GM12878 (cell line): Measurements from ENCODE around the gene EEF1G. TPM values are rescaled to one million over a fixed set of nuclear protein-coding genes. Genes with fewer than 3 reads are reported as not detected.

Experiments
- ATAC-seq: fragments of 200-7000 bp; cut with Tn5 transposase; 3 replicates; pipeline ENCODE4 v1.9.1; 2020; ENCODE audit warnings: mild to moderate bottlenecking, moderate library complexity
- BruUV-seq: library from RNA; stranded (reverse); fragments of 400-500 nt; replicated peaks from 2 replicates; lab custom pipeline; 2021; lab: Mats Ljungman, UMichigan
- CTCF ChIA-PET: fragments of 300-600 bp; sonication (Branson Sonifier 250); formaldehyde crosslinking; extraction: SDS; loops from one replicate; lab custom pipeline; 2021; ENCODE audit warnings: inconsistent platforms; lab: Yijun Ruan, JAX
- POLR2A ChIA-PET: fragments of 350-600 bp; formaldehyde crosslinking; extraction: SDS; loops from one replicate; lab custom pipeline; 2021; ENCODE audit warnings: inconsistent platforms; lab: Charles Lee
- RAD21 ChIA-PET: fragments of 300-600 bp; sonication (Branson Sonifier 250); formaldehyde crosslinking; loops from one replicate; lab custom pipeline; 2023; ENCODE audit warnings: antibody characterized with exemption; ENCODE audit not compliant: unreplicated experiment; lab: Charles Lee
- SMC1A ChIA-PET: fragments of 300-600 bp; sonication (Branson Sonifier 250); formaldehyde crosslinking; loops from one replicate; lab custom pipeline; 2023; ENCODE audit not compliant: unreplicated experiment, uncharacterized antibody; lab: Charles Lee
- DNase-seq: peaks from one replicate; pipeline ENCODE4 v3.0.0-alpha.2; 2011; ENCODE audit warnings: low read depth, low spot score
- FAIRE-seq: peaks from 3 replicates; lab custom pipeline; 2011; peaks lifted over from hg19 to GRCh38; lab: Jason Lieb, UNC
- H2AFZ ChIP-seq: 2 replicates; pipeline ENCODE4 v1.6.0; 2011; ENCODE audit warnings: low read depth, low read length, control low read depth; ENCODE audit not compliant: control insufficient read depth
- H3K27ac ChIP-seq: 2 replicates; pipeline ENCODE4 v1.5.1; 2011; ENCODE audit warnings: control low read depth; ENCODE audit not compliant: control insufficient read depth, insufficient read depth
- H3K27me3 ChIP-seq, 2 experiments: replicated peaks in 1 of 2; 2 replicates each; pipeline versions ENCODE4 v1.6.0 to v1.6.1; 2011; ENCODE audit warnings: low read length in 1 of 2; ENCODE audit not compliant: control insufficient read depth in 2 of 2, insufficient read depth in 2 of 2
- H3K36me3 ChIP-seq, 2 experiments: 2 replicates each; pipeline ENCODE4 v1.5.1; 2011; ENCODE audit warnings: low read length in 1 of 2; ENCODE audit not compliant: control insufficient read depth in 2 of 2, insufficient read depth in 2 of 2
- H3K4me1 ChIP-seq: 2 replicates; pipeline ENCODE4 v1.6.1; 2011; ENCODE audit warnings: mild to moderate bottlenecking, low read length, moderate library complexity, mixed read lengths; ENCODE audit not compliant: control insufficient read depth, insufficient read depth
- H3K4me2 ChIP-seq: 2 replicates; pipeline ENCODE4 v1.6.0; 2011; ENCODE audit warnings: control low read depth; ENCODE audit not compliant: control insufficient read depth, insufficient read depth
- H3K4me3 ChIP-seq: fragments of 200-600 bp; sonication (generic); 2 replicates; pipeline ENCODE4 v1.5.1; 2016
- H3K79me2 ChIP-seq: 2 replicates; pipeline ENCODE4 v1.6.0; 2011; ENCODE audit warnings: low read length; ENCODE audit not compliant: control insufficient read depth, insufficient read depth
- H3K9ac ChIP-seq: 2 replicates; pipeline ENCODE4 v1.8.0; 2011; ENCODE audit warnings: low read length, control low read depth, mixed read lengths; ENCODE audit not compliant: control insufficient read depth, insufficient read depth
- H3K9me3 ChIP-seq: replicated peaks from 3 replicates; pipeline ENCODE4 v1.5.1; 2011; ENCODE audit warnings: mild to moderate bottlenecking, low read length; ENCODE audit not compliant: control insufficient read depth, insufficient read depth
- H4K20me1 ChIP-seq: 2 replicates; pipeline ENCODE4 v1.6.0; 2011; ENCODE audit not compliant: control insufficient read depth, insufficient read depth
- CHD2 ChIP-seq: IDR thresholded peaks from 2 replicates; pipeline ENCODE4 v1.6.1; 2011; ENCODE audit warnings: low read depth, low read length, improper control_type of control experiment, borderline replicate concordance
- IKZF2 ChIP-seq, 2 experiments: fragments of 450-650 bp; IDR thresholded peaks; 2 replicates each; pipeline ENCODE4 v1.6.1; 2017; ENCODE audit warnings: mild to moderate bottlenecking in 2 of 2, moderate library complexity in 2 of 2
- LARP7 ChIP-seq: fragments of 450-650 bp; IDR thresholded peaks from 2 replicates; pipeline ENCODE4 v1.6.1; 2017; ENCODE audit warnings: mild to moderate bottlenecking
- MTA2 ChIP-seq: fragments of 450-650 bp; IDR thresholded peaks from 2 replicates; pipeline ENCODE4 v1.6.1; 2016; ENCODE audit warnings: low read depth, mild to moderate bottlenecking, moderate library complexity
- MYC ChIP-seq: IDR thresholded peaks from 2 replicates; pipeline ENCODE4 v1.6.1; 2011; ENCODE audit warnings: mild to moderate bottlenecking, low read length, moderate library complexity, inconsistent platforms; ENCODE audit not compliant: insufficient read depth, insufficient replicate concordance, insufficient read length, severe bottlenecking
- NFIC ChIP-seq: IDR thresholded peaks from 2 replicates; pipeline ENCODE4 v1.6.1; 2012; ENCODE audit warnings: low read depth, mild to moderate bottlenecking, inconsistent platforms, low read length, moderate library complexity
- NR2C1 ChIP-seq: fragments of 450-650 bp; IDR thresholded peaks from 2 replicates; pipeline ENCODE4 v1.6.1; 2017; ENCODE audit warnings: antibody characterized with exemption, mild to moderate bottlenecking, moderate library complexity
- PAX5 ChIP-seq: IDR thresholded peaks from 2 replicates; pipeline ENCODE4 v1.6.1; 2011; ENCODE audit warnings: low read depth, low read length, borderline replicate concordance
- SIN3A ChIP-seq: IDR thresholded peaks from 2 replicates; pipeline ENCODE4 v1.6.1; 2012; ENCODE audit warnings: low read depth, low read length, improper control_type of control experiment
- SRF ChIP-seq, 2 experiments: IDR thresholded peaks; 2 replicates each; pipeline ENCODE4 v1.6.1; 2011; ENCODE audit warnings: low read depth in 2 of 2, low read length in 2 of 2, mild to moderate bottlenecking in 1 of 2, moderate library complexity in 1 of 2
- STAT3 ChIP-seq: IDR thresholded peaks from 2 replicates; pipeline ENCODE4 v1.6.1; 2011; ENCODE audit warnings: low read depth, low read length, improper control_type of control experiment
- WGBS: methylation state at CpG from one replicate; pipeline ENCODE4 v1.1.6; 2016; ENCODE audit warnings: low lambda C conversion rate; ENCODE audit not compliant: insufficient replicate concordance, insufficient coverage; ENCODE audit errors: missing lambda C conversion rate; 5-methylcytosine and 5-hydroxymethylcytosine counted together
- in situ Hi-C: fragments of 300-500 bp; cut with MboI; formaldehyde crosslinking; loops from 9 replicates; pipeline ENCODE4 v1.14.3; 2018; ENCODE audit warnings: mixed read lengths
- intact Hi-C: fragments of 100-400 bp; cut with micrococcal nuclease; formaldehyde crosslinking; loops from one replicate; pipeline ENCODE4 v1.14.2; 2022; ENCODE audit not compliant: unreplicated experiment
- polyA plus RNA-seq, 11 experiments: library from polyadenylated mRNA; depleted of rRNA in 4 of 11; unstranded in 6 of 11; stranded (reverse) in 5 of 11; fragments of >200 nt; fragmentation: Nextera tagmentation in 4 of 11; fragmentation: Illumina TruSeq in 1 of 11; extraction: Ambion mirVana in 4 of 11; extraction: Trizol in 1 of 11; gene quantifications; 1 replicate in 1 of 11; 2 replicates in 10 of 11; pipeline versions ENCODE4 v1.2.1 to v1.2.3, GENCODE V29; 2011 to 2016; ENCODE audit warnings: inconsistent platforms in 2 of 11, missing spikeins in 2 of 11, low read depth in 1 of 11
- total RNA-seq, 4 experiments: library from RNA; depleted of rRNA in 3 of 4; stranded (reverse); fragments of >200 nt in 3 of 4; fragmentation: Illumina TruSeq in 1 of 4; extraction: Trizol in 1 of 4; gene quantifications; 2 replicates each; pipeline versions ENCODE4 v1.2.1 to v1.2.3, GENCODE V29; 2013 to 2021
- TF ChIP-seq, protein P1 (sequence below): IDR thresholded peaks from 2 replicates; pipeline ENCODE4 v1.6.1; 2011; ENCODE audit warnings: borderline replicate concordance, low read depth, mild to moderate bottlenecking, moderate library complexity, mixed read lengths, low read length; ENCODE audit not compliant: insufficient read depth; ENCODE audit errors: extremely low read length
- TF ChIP-seq, protein P2 (sequence below): fragments of 450-650 bp; IDR thresholded peaks from 2 replicates; pipeline ENCODE4 v1.6.1; 2016; ENCODE audit warnings: mild to moderate bottlenecking
- TF ChIP-seq, protein P3 (sequence below): IDR thresholded peaks from 2 replicates; pipeline ENCODE4 v1.6.1; 2012; ENCODE audit warnings: low read depth, low read length, improper control_type of control experiment
- TF ChIP-seq, protein P4 (sequence below): fragments of 150-350 bp; IDR thresholded peaks from 2 replicates; pipeline ENCODE4 v1.6.1; 2016; ENCODE audit warnings: low read depth, low read length

EEF1G gene
- total and polyA plus RNA-seq, 10 of the 15 experiments (the other 5 are each of a cell fraction or from before 2014, with no cell fraction given) = 850 to 2,739 (median 2,277) TPM

DNA sequence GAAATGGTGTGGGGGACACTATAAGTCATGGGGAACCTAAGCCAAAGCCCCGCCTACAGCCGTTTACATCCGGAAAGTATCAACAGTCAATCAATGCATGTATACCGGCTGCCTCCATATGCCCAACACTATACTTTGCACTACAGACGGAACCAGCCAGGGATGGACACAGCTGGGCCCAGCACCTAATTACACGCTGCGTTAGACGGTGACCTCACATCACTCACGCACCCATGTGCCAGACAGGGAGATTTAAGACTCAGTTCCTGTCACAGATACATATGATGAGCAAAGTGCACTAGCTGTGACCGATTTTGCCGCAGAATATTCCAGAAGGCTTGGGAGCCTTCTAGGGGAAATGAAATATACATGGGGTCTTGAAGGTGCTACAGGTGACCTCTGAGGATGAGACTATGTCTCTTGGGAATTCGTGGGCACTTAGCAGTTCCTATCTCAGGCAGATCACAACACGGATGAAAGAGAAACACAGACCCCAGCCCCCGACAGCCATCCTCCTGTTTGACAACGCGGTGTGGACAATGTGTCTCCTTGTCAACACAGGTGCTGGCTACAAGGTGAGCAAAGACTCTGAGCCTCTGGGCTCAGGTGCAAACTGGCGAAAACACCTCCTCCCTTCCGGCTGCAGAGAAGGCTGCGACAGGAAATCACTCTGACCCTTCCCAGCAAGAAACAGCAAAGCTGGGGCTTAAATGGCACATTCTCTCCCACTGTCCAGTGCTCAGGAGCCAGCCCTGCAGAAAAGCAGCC lies 35.0 kb downstream of the EEF1G start:
- peak overlapping the region; percentile 47; the same call in 1 of the 2 replicates for H3K9ac ChIP-seq
- H3K9me3 ChIP-seq = no peaks in the 10 kb centered on the region
- 55% methylated on average over 19 of the region's 19 CpGs for WGBS
- peaks cover 54% of the 10 kb centered on the region for H3K4me1 ChIP-seq
- in situ Hi-C loops = no loop called here
- SMC1A ChIA-PET = interaction anchor here (1.2 to 7.0 kb wide), 3 partner anchors 36 to 143 kb away, joined by 5 to 116 read pairs (median 6); no protein-coding TSS in a partner anchor
- FAIRE-seq (no peak), ATAC-seq (no peak), DNase-seq (no peak)
- peak overlapping the region; percentile 33; the same call in 1 of the 2 replicates for H2AFZ ChIP-seq
- intact Hi-C loops = no loop called here
- H3K27me3 ChIP-seq = no peaks in the 10 kb centered on the region
- BruUV-seq = no TSS peak
- POLR2A ChIA-PET = interaction anchor here (10.3 kb wide), 1 partner anchor 17 kb away, joined by 188 read pairs; no protein-coding TSS in a partner anchor
- H3K36me3 ChIP-seq = peaks cover 6 to 14% of the 10 kb centered on the region in 2 experiments; a peak in 3 of 4 replicates
- no peak overlapping the region for H3K4me3 ChIP-seq
- no peak overlapping the region for H3K27ac ChIP-seq
- H3K79me2 ChIP-seq = peaks cover 53% of the 10 kb centered on the region
- H4K20me1 ChIP-seq = no peaks in the 10 kb centered on the region; the same call in 1 of the 2 replicates
- RAD21 ChIA-PET = interaction anchor here (1.6 to 9.1 kb wide), 4 partner anchors 17 to 115 kb away, joined by 4 to 313 read pairs (median 90); partner anchors contain the start of gene TUT1
- CTCF ChIA-PET = interaction anchor here (1.1 to 9.0 kb wide), 3 partner anchors 20 to 114 kb away, joined by 3 to 280 read pairs (median 246); partner anchors contain the start of gene SCGB1A1
- peak overlapping the region; percentile 97 for H3K4me2 ChIP-seq
- TF ChIP-seq SIN3A (no peak), LARP7 (no peak), MTA2 (no peak), STAT3 (no peak), IKZF2 (IDR thresholded peaks at IDR 0.05) (no peak), MYC (no peak), NR2C1 (no peak), SRF (IDR thresholded peaks at IDR 0.05; ENCODE audit: low read depth in 2 of 2, low read length in 2 of 2) (no peak), CHD2 (no peak), NFIC (no peak), PAX5 (no peak)
- TF ChIP-seq, protein P1, sequence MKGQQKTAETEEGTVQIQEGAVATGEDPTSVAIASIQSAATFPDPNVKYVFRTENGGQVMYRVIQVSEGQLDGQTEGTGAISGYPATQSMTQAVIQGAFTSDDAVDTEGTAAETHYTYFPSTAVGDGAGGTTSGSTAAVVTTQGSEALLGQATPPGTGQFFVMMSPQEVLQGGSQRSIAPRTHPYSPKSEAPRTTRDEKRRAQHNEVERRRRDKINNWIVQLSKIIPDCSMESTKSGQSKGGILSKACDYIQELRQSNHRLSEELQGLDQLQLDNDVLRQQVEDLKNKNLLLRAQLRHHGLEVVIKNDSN = no peak
- TF ChIP-seq, protein P2, sequence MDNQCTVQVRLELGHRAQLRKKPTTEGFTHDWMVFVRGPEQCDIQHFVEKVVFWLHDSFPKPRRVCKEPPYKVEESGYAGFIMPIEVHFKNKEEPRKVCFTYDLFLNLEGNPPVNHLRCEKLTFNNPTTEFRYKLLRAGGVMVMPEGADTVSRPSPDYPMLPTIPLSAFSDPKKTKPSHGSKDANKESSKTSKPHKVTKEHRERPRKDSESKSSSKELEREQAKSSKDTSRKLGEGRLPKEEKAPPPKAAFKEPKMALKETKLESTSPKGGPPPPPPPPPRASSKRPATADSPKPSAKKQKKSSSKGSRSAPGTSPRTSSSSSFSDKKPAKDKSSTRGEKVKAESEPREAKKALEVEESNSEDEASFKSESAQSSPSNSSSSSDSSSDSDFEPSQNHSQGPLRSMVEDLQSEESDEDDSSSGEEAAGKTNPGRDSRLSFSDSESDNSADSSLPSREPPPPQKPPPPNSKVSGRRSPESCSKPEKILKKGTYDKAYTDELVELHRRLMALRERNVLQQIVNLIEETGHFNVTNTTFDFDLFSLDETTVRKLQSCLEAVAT = no peak
- TF ChIP-seq, protein P3, sequence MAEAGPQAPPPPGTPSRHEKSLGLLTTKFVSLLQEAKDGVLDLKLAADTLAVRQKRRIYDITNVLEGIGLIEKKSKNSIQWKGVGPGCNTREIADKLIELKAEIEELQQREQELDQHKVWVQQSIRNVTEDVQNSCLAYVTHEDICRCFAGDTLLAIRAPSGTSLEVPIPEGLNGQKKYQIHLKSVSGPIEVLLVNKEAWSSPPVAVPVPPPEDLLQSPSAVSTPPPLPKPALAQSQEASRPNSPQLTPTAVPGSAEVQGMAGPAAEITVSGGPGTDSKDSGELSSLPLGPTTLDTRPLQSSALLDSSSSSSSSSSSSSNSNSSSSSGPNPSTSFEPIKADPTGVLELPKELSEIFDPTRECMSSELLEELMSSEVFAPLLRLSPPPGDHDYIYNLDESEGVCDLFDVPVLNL = no peak
- TF ChIP-seq, protein P4, sequence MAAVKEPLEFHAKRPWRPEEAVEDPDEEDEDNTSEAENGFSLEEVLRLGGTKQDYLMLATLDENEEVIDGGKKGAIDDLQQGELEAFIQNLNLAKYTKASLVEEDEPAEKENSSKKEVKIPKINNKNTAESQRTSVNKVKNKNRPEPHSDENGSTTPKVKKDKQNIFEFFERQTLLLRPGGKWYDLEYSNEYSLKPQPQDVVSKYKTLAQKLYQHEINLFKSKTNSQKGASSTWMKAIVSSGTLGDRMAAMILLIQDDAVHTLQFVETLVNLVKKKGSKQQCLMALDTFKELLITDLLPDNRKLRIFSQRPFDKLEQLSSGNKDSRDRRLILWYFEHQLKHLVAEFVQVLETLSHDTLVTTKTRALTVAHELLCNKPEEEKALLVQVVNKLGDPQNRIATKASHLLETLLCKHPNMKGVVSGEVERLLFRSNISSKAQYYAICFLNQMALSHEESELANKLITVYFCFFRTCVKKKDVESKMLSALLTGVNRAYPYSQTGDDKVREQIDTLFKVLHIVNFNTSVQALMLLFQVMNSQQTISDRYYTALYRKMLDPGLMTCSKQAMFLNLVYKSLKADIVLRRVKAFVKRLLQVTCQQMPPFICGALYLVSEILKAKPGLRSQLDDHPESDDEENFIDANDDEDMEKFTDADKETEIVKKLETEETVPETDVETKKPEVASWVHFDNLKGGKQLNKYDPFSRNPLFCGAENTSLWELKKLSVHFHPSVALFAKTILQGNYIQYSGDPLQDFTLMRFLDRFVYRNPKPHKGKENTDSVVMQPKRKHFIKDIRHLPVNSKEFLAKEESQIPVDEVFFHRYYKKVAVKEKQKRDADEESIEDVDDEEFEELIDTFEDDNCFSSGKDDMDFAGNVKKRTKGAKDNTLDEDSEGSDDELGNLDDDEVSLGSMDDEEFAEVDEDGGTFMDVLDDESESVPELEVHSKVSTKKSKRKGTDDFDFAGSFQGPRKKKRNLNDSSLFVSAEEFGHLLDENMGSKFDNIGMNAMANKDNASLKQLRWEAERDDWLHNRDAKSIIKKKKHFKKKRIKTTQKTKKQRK = no peak
